ENCODE data around the gene PLXND1.

The PLXND1 gene

GRCh38 chr3:129599607-129600006 is 6.9 kb downstream of the PLXND1 start:
- peak; percentile 73 for DNase-seq (ENCODE audit: low spot score)

GRCh38 chr3:129599073-129599472 is 7.4 kb downstream of the PLXND1 start:
- DNase-seq (ENCODE audit: low spot score): no peak

GRCh38 chr3:129598484-129598883 is 8.0 kb downstream of the PLXND1 start:
- DNase-seq (ENCODE audit: low spot score): no peak

- DNase-seq (ENCODE audit: low spot score): no peak
Measured at GRCh38 chr3:129598000-129598381, 8.5 kb downstream of the PLXND1 start.

GRCh38 chr3:129597087-129597999 is 9.1 kb downstream of the PLXND1 start:
- no peak for DNase-seq (ENCODE audit: low spot score)

- DNase-seq (ENCODE audit: low spot score): peak; percentile 68
Measured at GRCh38 chr3:129596194-129597086, 10.0 kb downstream of the PLXND1 start.

GRCh38 chr3:129595544-129596193 is 10.8 kb downstream of the PLXND1 start:
- DNase-seq (ENCODE audit: low spot score): no peak

GRCh38 chr3:129594907-129595390 is 11.5 kb downstream of the PLXND1 start:
- no peak for DNase-seq (ENCODE audit: low spot score)

GRCh38 chr3:129594409-129594808 is 12.1 kb downstream of the PLXND1 start:
- DNase-seq (ENCODE audit: low spot score): no peak

- no peak for DNase-seq (ENCODE audit: low spot score)
Measured at GRCh38 chr3:129593595-129594339, 12.7 kb downstream of the PLXND1 start.

GRCh38 chr3:129593230-129593594 is 13.3 kb downstream of the PLXND1 start:
- no peak for DNase-seq (ENCODE audit: low spot score)

GRCh38 chr3:129592381-129593131 is 13.9 kb downstream of the PLXND1 start:
- peak; percentile 81 for DNase-seq (ENCODE audit: low spot score)

GRCh38 chr3:129591932-129592331 is 14.5 kb downstream of the PLXND1 start:
- DNase-seq (ENCODE audit: low spot score): no peak

- DNase-seq (ENCODE audit: low spot score): no peak
Measured at GRCh38 chr3:129590215-129590614, 16.3 kb downstream of the PLXND1 start.

GRCh38 chr3:129587566-129588210 is 18.8 kb downstream of the PLXND1 start:
- DNase-seq (ENCODE audit: low spot score): no peak

- DNase-seq (ENCODE audit: low spot score): no peak
Measured at GRCh38 chr3:129586746-129587430, 19.6 kb downstream of the PLXND1 start.

GRCh38 chr3:129585949-129586657 is 20.4 kb downstream of the PLXND1 start:
- no peak for DNase-seq (ENCODE audit: low spot score)

GRCh38 chr3:129584631-129585030 is 21.8 kb downstream of the PLXND1 start:
- no peak for DNase-seq (ENCODE audit: low spot score)

GRCh38 chr3:129583289-129583688 is 23.2 kb downstream of the PLXND1 start:
- no peak for DNase-seq (ENCODE audit: low spot score)
